GM21390 (cell line): ENCODE measurements around the gene GPI.
"Not testable (repeated sequence)": the region's sequence is repeated elsewhere in the genome, so short reads cannot be mapped to it uniquely, and the experiment has no call there.

Experiments used
- ATAC-seq: cut with Tn5 transposase; IDR thresholded peaks from one replicate; pipeline ENCODE4 v1.9.1; 2021; ENCODE audit not compliant: unreplicated experiment

GPI gene

DNA sequence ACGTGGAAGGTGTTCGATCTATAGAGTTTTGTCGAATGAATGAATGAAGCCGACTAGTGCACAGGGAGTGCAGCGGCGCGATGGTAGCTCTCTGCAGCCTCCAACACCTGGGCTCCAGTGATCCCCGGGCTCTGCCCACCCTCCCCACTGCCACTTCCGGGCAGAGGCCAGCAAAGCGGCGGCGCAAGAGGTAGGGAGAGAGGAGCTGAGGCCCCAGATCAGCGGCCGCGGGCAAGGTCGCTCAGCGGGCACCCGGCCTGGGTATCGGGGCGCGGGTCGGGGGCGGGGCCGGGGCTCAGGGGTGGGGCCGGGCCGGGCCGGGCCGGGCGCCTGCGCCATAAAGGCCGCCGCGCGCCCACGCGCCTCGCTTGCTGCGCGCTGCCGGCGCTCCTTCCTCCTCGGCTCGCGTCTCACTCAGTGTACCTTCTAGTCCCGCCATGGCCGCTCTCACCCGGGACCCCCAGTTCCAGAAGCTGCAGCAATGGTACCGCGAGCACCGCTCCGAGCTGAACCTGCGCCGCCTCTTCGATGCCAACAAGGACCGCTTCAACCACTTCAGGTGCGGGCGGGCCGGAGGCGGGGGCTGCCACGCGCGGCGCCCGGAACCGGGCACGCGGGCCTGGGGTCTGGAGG, at the start of gene GPI:
TSS of gene GPI (plus strand) at position 367 of the 633 bp plus-strand sequence. CDS start at position 438, 71 bp downstream.
- ATAC-seq, result peak; percentile 83

DNA sequence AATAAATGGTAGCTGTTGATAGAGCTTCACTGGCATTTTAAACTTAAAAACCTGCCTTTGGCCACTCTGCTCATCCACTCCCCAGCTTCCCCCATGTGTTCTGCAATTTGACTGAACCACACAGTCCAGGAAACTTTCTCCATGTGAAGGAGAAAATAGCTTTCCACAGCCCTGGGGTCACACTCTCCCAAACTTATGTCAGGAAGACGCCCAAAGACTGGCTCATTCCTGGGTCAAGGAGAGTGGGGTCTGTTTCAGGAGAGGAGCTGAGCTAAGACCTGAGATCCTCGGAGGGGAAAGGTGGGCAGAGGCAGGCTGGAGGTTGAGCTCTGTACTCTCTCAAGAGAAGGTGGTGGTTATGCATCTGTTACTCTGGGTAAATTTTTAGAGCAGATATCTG, 48.7 kb upstream of the GPI start:
- no peak for ATAC-seq

DNA sequence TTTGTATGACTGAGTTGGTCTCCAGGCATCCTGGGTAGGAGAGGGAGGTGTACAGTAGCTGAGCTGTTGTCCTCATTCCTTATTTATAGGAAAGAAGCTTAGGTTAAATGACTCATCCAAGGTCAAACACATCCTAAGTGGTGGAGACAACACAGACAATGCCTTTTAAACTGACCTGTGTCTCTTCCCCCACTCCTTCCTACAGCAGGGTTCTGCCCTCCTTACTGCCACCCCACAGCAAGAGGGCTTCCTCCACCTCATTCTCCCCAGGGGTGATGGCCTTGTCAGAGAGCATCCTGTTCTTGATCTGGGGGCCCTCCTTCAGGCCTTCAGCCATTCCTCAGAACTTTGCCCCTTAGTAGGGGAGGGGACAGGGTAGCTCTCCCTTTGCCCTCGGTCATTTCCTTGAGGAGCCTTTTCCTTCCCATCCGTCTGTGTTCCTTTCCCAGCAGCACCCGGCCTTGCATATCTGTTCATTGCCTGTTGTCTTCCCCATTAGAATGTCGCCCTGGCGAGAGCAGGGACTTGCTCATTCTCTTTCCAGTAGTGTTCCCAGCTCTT, 48.2 kb upstream of the GPI start:
- ATAC-seq, result no peak

DNA sequence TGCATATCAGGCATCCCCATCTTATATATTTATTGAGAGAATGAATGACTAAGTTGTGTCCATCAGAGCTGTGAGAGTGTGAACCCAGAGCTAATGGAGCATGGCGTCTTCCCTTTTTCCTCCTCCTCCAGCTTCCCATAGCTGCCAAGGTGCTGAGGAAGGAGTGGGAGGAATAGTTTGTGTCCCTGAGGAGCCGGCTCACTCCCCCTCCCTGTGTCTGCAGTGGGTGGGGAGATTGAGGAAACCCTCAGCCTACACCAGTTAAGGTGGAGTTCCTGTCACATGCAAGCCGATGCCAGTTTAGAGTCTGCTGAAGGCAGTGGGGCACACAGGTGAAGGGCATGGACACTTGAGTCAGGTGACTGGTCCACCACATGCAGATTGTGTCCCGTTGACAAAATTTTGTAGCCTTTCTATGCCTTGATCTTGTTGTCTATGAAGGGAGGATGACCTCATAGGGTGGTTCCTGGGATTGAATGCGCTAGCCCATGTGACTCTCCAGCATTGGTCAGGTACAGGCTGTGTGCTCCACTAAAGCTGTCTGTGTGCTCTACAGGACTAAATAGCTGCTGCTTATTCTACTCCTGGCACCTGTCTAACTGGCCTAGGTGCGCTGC, 47.6 kb upstream of the GPI start:
- ATAC-seq, result no peak

DNA sequence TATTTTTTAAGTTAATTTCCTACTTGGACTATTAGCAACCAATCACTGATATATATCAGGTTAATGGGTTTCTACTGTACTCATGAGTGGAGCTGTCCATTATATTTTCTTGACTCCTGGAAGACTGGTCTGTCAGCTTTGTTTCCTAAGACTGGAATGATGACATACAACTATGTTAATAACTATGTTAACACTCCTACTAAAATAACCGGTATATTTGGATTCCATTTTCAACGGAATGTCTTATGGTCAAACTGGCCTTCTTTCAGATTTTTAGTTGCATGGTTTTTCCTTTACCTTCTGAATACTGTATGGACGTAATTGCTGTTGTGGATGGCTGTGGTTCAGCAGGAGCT, 45.8 kb upstream of the GPI start:
- no peak for ATAC-seq

DNA sequence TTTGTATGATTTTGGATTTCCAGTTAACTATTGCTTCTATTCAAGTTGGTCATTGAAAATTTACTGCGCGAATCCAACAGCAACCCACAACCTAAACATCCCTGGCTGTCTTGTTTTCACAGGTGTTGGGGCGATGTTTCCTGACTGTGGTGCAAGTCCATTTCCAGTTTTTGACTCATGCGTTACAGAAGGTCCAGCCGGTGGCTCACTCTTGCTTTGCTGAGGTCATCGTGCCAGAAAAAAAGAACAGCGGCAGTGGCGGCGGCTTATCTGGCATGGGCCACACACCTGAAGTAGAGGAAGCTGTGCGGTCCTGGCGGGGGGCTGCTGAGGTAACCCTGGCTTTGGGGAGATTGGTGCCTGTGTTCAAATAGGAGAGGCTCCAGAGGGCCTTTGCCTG, 45.2 kb upstream of the GPI start:
- no peak for ATAC-seq

DNA sequence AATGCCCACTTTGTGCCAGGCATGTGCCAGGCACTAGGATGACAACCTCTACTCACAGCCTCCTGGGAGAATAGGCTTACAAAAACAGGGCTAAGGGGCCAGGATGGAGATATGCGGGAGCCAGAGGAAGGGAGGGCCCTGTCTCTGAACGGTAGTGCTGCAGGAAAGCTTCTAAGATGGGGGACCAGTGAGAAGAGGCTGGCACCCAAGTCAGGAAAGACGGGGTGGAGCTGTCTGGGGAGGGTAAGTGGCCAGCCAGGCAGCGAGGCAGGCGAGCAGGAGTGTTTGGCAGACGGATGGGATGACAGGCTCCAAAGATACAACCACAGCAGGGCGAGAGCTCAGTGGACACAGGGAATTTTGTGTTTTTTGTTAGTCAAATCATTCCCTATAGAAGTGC, 44.7 kb upstream of the GPI start:
- ATAC-seq, result no peak

DNA sequence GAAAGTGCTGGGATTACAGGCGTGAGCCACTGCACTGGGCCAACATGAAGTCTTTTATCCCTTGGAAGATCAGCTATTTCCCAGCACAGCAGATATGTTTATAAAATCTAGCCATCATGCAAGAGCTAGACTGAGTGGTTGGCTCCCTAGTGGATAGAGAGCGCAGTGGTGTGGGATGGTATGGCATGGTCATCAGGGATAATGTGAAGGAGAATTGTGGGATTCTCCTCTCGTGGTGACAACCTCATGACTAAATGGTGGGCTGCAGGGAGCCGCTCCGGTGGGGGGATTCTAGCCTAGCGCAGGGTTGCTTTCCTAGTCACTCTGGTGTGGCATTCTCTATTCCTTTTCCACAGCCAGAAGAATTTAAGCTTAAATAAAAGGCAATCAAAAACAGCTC, 43.3 kb upstream of the GPI start:
- no peak for ATAC-seq

DNA sequence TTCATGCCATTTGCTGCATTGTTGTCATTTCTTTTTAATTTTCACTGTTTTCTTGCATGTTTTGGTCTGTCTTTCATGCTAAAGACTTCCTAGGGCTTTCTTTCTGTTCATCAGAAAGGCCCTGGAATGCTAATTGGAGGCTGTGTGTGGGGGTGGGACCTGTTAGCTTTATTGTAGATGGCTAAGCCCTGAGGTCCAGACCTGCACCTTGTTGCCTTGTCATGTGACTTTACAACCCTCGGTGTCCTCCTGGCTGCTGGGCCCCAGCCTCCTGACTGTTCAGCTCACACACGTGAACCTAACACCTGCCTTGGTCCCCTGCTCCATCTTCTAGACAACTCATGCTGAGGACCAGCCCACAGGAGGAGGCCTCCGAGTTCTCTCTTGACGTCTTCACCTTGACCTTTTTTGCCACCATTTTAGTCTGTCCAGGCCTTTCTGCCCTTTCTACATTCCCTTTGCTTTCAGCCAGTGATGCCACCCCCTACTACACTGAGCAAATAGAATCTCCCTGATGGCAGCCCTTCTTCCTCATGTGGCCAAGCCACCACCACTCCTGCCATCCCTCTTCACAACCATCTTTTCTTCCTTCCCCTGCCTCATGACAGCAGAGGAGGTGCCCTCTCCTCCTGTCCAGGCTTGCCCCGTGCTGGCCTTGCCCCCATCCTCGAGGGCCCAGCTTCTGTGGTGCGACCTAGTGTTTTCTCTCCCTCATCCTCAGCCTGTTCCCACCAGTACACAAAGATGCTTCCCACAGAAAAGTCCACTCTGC, 41.4 kb upstream of the GPI start:
- ATAC-seq, result no peak

DNA sequence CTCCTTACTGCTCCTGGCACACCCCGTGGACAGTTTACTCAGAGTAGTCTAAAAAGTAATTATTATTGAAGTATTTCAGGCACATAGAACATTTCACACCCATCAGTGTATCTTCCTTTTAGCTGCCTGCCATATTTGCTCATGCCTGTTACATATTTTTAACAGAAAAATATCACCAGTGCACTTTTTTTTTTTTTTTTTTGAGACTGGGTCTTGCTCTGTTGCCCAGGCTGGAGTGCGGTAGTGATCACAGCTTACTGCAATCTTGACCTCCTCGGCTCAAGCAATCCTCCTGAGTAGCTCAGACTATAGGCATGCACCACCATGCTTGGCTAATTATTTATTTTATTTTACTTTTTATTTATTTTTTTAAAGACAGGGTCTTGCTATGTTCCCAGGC, 40.7 kb upstream of the GPI start:
- no peak for ATAC-seq

DNA sequence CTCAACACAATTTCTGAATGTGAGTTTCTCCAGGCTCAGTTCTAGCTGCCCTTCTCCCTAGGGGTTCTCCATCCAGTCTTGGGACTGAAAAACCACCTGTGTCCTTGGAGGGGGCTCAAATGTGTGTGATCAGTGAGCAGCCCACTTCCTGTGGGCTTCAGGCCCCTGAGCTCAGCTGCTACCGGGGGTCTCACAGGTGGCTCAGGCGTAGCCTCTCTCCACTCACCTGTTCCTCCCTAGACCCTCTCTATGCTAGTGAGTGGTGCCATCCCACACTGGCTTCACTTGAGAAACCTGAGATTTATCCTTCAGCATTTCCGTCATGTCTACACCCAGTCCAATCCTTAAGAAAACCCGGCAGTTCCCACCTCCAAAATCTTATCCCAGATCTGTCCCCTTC, 39.8 kb upstream of the GPI start:
- ATAC-seq, result no peak

DNA sequence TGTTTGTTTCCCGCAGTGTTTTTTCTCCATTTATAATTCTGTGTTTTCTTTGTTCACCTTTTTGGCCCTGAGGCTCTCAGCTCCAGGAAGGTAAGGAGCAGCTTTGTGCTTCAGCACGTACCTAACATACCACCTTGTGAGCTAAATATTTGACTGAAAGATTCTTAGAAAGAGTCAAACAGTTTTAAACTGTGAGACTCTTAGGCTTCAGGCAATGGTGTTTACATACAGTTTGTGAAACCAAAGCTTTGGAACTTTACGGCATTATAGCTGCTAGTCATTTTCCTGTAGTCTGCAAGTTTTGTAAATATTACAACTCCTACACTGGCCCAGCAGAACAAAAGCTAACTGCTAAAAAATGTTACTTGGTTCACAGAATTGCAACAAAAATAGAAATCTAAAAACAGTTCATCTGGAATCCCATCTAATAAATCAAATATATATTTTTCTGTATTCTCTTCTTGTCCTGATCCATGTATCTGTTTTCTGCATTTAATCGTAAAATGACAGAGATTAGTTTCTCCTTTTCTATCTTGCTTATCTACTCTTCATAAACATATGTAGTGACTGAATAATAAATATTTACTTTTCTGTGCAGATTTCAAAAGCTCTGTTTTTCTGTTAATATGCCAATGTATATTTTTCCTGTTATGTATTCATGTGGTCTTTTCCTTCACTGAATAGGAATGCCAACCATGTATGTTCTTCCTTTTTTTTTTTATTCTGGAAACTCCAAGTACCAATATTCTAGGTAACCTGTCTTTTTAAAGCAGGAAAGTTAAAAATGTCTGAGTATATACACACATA, 38.8 kb upstream of the GPI start:
- ATAC-seq, result no peak

DNA sequence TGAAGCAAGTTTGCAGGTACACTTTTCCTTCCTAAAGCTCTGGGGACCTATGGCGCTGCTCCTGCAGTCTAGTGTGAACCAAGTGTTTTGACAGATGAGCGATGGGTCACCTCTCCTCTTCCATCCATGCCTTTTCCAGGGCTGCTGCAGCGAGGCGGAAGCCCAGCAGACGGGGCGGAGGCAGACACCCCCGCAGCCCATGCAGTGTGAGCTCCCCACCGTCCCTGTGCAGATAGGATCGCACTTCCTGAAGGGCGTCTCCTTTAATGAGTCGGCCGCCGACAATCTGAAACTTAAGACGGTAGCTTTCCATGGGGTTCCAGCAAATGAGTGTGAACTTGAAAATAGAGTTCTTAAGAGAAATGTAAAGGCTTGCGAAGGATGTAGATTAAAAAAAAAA, 37.1 kb upstream of the GPI start:
- ATAC-seq, result no peak

DNA sequence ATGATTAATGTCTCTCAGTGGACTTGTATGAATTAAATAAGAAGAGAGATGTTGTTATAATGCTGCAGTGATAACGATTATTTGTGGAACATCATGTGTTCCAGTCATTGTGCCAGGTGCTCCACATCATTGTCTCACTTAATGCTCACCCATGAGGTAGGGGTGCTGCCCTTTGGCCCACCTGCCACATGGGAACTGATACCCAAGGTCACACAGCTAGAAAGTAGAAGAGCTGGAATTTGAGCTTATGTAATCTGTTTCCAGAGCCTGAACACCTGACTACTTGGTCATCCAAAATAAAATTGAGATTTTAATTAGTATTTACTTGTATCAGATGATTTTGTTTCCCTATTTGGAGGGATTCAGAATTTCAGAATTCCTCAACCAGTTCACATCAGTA, 36.0 kb upstream of the GPI start:
- no peak for ATAC-seq

DNA sequence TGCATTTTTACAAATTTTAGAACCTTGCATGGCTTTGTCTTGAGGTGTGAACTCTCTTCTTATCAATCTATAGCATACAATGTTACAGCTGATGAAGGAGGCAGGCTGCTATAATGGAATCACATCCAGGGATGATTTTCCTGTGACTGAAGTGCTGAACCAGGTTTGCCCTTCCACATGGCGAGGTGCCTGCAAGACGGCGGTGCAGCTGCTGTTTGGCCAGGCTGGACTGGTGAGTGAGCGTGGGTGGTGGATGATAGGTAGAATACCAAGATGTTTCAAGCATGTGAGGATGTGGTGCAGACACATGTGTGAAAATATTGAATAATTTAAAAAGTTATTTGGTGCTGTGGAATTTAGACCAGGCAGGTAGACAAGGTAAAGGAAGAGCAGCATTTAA, 34.9 kb upstream of the GPI start:
- ATAC-seq, result no peak

DNA sequence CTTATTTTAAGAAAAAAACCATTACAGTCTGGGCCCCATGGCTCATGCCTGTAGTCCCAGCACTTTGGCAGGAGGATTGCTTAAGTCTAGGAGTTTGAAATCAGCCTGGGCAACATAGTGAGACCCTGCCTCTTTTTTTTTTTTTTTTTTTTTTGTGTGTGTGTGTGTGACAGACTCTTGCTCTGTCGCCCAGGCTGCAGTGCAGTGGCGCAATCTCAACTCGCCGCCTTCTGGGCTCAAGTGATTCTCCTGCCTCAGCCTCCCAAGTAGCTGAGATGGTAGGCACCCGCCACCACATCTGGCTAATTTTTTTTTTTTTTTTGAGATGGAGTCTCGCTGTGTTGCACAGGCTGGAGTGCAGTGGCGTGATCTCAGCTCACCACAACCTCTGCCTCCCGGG, 34.4 kb upstream of the GPI start:
- ATAC-seq, result not testable (repeated sequence)

DNA sequence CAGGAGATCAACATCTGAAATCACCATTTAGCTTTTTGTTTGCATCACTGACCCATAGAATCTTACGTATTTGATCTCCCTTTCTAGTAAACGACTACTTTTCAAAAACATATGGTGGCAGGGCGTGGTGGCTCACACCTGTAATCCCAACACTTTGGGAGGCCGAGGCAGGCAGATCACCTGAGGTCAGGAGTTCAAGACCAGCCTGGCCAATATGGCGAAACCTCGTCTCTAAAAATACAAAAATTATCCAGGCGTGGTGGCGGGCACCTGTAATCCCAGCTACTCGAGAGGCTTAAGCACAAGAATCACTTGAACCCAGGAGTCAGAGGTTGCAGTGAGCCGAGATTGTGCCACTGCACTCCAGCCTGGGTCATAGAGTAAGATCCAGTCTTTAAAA, 33.4 kb upstream of the GPI start:
- not testable (repeated sequence) for ATAC-seq

DNA sequence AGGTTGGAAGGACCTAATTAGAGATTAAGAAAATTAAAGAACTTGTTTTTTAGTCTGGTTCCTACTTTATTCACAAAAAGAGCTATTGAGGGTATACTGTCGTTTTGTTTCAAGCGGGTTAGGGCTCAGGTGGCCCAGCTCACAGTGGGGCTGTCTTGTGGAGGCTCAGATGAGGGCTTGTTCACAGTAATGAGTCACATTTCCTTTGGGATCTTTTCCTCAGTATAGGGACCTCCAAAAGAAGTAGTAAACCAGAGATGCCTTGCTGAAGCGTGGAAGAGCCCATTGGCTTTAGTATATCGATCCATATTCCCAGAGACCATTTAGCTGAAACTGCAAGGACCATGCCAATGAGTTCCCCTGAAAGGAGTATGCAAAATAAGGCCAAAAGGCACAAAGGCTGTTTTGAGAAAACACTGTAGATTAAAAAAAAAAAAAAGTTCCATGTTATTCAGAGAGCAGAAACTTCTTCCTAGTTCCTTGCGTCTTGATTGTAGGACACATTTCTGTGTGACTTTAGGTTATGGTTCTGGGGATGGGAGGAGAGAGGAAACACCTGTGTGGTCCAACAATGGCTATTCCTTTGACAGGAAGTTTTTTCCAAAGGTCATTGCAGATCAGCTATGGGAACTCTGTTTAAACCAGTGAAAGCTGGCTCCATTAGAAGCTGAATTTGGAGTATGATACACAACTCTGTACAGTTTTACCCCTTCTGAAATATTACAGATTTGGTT, 32.8 kb upstream of the GPI start:
- no peak for ATAC-seq

DNA sequence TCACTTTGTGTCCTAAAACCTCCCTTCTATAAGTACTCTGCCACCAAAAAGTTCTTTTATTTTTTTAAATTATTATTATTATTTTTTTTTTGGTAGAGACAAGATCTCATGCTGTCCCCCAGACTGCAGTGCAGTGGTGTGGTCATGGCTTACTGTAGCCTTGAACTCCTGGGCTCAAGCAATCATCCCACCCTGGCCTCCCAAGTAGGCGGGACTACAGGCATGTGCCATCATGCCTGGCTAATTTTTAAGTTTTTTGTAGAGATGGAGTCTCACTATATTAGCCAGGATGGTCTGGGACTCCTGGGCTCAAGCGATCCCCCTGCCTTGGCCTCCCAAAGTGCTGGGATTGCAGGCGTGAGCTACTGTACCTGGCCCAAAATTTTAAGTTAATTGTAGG, 29.1 kb upstream of the GPI start:
- no peak for ATAC-seq

DNA sequence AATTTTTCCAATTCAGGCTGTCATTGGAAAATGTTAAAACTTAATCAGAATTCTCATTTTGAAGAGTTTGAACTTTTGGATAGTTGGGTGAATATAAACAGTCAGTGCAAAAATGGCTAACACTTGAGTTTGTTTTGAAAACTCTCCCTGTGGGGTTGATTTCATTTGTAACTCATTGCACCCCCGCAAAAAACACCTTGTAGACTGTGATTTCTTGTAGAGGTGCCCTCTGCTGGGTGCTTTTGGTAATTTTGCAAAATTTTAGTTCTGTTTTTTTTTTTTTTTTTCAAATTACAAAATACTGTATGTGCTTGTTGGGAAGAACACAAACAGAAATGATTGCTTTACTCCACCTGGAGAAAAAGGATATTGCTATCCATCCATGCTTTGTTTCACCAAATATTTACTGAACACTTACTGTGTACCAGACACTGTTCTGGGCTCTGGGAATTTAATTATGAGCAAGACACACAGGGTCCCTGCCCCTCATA, 28.2 kb upstream of the GPI start:
- ATAC-seq, result no peak

DNA sequence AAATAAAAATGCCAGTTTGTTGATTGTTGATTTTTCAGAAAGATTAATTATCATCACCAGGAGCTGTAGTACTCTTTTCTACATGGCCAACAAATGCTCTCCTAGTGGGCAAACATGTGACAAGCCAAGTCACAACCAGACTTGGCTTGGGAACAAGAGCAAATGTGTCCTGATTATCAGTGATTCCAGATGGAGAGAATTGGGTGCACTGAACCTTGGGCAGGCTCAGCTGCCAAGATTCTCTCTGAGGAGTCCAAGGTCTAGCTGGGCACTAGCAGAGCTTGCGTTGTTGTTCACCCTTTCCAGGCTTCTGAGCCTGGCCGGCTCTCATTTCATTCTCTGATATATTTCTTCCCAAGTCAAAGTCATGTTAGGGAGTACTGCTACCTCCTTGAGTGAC, 27.3 kb upstream of the GPI start:
- no peak for ATAC-seq
